Fibroblast of peridontal ligament (primary cell): ENCODE results near the gene PDZD8.
"Not testable (repeated sequence)": the region's sequence is repeated elsewhere in the genome, so short reads cannot be mapped to it uniquely, and the experiment has no call there.

Experiments used
- DNase-seq: peaks from one replicate; pipeline ENCODE4 v3.0.0-alpha.2; 2010; ENCODE audit errors: extremely low read depth

PDZD8 gene

GRCh38 chr10:117294039-117294645 is 81.1 kb downstream of the PDZD8 start:
- no peak for DNase-seq

GRCh38 chr10:117290872-117291271 is 84.4 kb downstream of the PDZD8 start:
- DNase-seq = not testable (repeated sequence)

GRCh38 chr10:117284716-117285494 is 90.3 kb downstream of the PDZD8 start:
- DNase-seq = no peak

- DNase-seq = no peak
Observed at GRCh38 chr10:117277675-117278074, 97.6 kb downstream of the PDZD8 start.

- DNase-seq = no peak
Observed at GRCh38 chr10:117275121-117275520, 100.1 kb downstream of the PDZD8 start.

GRCh38 chr10:117274509-117274908 is 100.7 kb downstream of the PDZD8 start:
- DNase-seq = no peak

GRCh38 chr10:117273980-117274379 is 101.3 kb downstream of the PDZD8 start:
- no peak for DNase-seq

- no peak for DNase-seq
Observed at GRCh38 chr10:117272195-117273076, 102.8 kb downstream of the PDZD8 start.

- DNase-seq = no peak
Observed at GRCh38 chr10:117271427-117271826, 103.8 kb downstream of the PDZD8 start.

- no peak for DNase-seq
Observed at GRCh38 chr10:117268907-117269306, 106.3 kb downstream of the PDZD8 start.

- DNase-seq = no peak
Observed at GRCh38 chr10:117268258-117268657, 107.0 kb downstream of the PDZD8 start.

- DNase-seq = no peak
Observed at GRCh38 chr10:117266812-117267211, 108.4 kb downstream of the PDZD8 start.

GRCh38 chr10:117266400-117266799 is 108.8 kb downstream of the PDZD8 start:
- no peak for DNase-seq

- no peak for DNase-seq
Observed at GRCh38 chr10:117264782-117265181, 110.5 kb downstream of the PDZD8 start.

- DNase-seq = no peak
Observed at GRCh38 chr10:117262903-117263293, 112.3 kb downstream of the PDZD8 start.

GRCh38 chr10:117262291-117262902 is 112.8 kb downstream of the PDZD8 start:
- DNase-seq = no peak

- DNase-seq = no peak
Observed at GRCh38 chr10:117261501-117261900, 113.7 kb downstream of the PDZD8 start.

GRCh38 chr10:117260084-117260483 is 115.2 kb downstream of the PDZD8 start:
- no peak for DNase-seq

- no peak for DNase-seq
Observed at GRCh38 chr10:117259279-117259678, 116.0 kb downstream of the PDZD8 start.

- no peak for DNase-seq
Observed at GRCh38 chr10:117257721-117258120, 117.5 kb downstream of the PDZD8 start.

- DNase-seq = no peak
Observed at GRCh38 chr10:117256910-117257309, 118.3 kb downstream of the PDZD8 start.

- DNase-seq = no peak
Observed at GRCh38 chr10:117255835-117256460, 119.3 kb downstream of the PDZD8 start.
